Lower lobe of right lung (tissue), 2 donors: ENCODE results near the gene DUOX2. TPM values are rescaled to one million over a fixed set of nuclear protein-coding genes. Genes with fewer than 3 reads are reported as not detected.

Source experiments
- ATAC-seq, 2 donors: fragments of 200-7000 bp; cut with Tn5 transposase; one replicate each; pipeline ENCODE4 v1.9.1; 2020 to 2022; ENCODE audit warnings: mild to moderate bottlenecking in 2 of 2, moderate library complexity in 2 of 2
- DNase-seq: peaks from one replicate; pipeline ENCODE4 v3.0.0-alpha.2; 2020
- H3K27ac ChIP-seq: fragments of 200-600 bp; one replicate; pipeline ENCODE4 v1.8.0; 2022
- H3K27me3 ChIP-seq: fragments of 200-600 bp; one replicate; pipeline ENCODE4 v1.8.0; 2022; ENCODE audit warnings: low read depth
- H3K36me3 ChIP-seq: fragments of 200-600 bp; one replicate; pipeline ENCODE4 v1.8.0; 2022; ENCODE audit warnings: mild to moderate bottlenecking
- H3K4me1 ChIP-seq: fragments of 200-600 bp; one replicate; pipeline ENCODE4 v1.8.0; 2022
- H3K4me3 ChIP-seq: fragments of 200-600 bp; one replicate; pipeline ENCODE4 v1.8.0; 2022; ENCODE audit warnings: mild to moderate bottlenecking
- H3K9me3 ChIP-seq: fragments of 200-600 bp; one replicate; pipeline ENCODE4 v1.8.0; 2022
- intact Hi-C: fragments of 100-400 bp; cut with DNase I; formaldehyde crosslinking; loops from one replicate; pipeline ENCODE4 v1.11.0; 2022
- total RNA-seq: library from RNA; stranded (reverse); fragmentation: NEBNext Ultra II Directional; extraction: Animal tissue kit (Norgen Biotek cat#: 25700); gene quantifications from one replicate; pipeline ENCODE4 v1.2.1, GENCODE V29; 2021
- TF ChIP-seq, protein P1 (sequence below): fragments of 200-600 bp; IDR thresholded peaks from one replicate; pipeline ENCODE4 v1.8.0; 2022; ENCODE audit warnings: antibody characterized with exemption, mild to moderate bottlenecking
- donor health status: DM: no; HTN: yes; CAD: no; lungs with severe emphysema.

DUOX2 gene
- total RNA-seq, 1 donor from 2014 or later = 4.0 TPM

DNA sequence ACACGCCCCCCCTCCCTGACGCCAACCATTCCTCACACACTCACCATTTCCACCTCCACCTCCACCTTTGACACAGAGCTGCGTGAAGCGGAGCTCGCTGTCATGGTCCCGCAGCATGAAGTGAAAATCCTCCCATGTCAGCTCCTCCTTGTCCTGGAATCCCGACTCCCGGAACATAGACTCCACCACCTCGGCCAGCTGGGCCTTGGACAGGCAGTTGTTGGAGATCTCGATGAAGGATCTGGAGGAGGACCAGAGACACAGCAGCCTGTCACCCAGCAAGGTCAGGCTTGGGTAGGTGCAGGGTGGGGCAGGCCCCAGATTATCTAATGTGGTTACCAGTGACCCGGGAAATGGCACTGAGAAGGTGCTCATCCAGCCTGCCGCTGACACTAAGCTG lies 12.2 kb downstream of the DUOX2 start:
- H3K4me1 ChIP-seq = no peaks in the 10 kb centered on the region
- TF ChIP-seq, protein P1, sequence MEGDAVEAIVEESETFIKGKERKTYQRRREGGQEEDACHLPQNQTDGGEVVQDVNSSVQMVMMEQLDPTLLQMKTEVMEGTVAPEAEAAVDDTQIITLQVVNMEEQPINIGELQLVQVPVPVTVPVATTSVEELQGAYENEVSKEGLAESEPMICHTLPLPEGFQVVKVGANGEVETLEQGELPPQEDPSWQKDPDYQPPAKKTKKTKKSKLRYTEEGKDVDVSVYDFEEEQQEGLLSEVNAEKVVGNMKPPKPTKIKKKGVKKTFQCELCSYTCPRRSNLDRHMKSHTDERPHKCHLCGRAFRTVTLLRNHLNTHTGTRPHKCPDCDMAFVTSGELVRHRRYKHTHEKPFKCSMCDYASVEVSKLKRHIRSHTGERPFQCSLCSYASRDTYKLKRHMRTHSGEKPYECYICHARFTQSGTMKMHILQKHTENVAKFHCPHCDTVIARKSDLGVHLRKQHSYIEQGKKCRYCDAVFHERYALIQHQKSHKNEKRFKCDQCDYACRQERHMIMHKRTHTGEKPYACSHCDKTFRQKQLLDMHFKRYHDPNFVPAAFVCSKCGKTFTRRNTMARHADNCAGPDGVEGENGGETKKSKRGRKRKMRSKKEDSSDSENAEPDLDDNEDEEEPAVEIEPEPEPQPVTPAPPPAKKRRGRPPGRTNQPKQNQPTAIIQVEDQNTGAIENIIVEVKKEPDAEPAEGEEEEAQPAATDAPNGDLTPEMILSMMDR = no peak
- DNase-seq = no peak

DNA sequence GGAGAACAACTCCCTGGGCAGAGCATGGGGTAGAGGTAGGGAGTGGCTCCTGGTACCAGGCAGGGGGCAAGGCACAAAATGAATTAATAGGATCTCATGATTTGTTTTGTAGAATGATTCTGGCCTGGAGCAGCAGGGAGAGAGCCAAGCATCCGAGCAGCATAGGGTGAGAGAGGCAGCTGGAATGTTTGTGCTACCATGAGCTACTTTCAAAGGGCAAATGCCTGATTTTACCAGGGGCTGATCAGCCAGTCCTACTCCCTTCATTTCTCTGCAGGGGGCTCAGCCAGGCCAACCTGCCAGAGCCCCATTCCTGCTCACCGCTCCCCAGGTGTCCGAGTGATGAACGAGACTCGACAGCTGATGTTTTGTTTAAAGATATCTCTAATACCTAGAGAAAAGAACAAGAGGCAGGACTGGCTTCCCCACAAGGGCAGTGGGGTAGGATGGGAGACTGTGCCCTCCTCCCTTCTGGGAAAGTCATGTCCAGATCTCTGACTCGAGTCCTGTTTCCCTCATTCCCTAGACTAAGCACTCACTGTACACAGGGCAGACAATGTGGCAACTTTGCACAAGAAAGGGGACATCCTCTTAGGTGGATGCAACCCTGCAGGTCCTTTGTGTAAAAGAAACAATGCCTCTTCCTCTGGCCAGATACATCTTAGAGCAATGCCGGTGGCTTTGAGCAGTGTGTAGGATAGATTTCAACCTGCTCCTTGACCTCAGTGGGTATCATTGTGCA lies 12.9 kb downstream of the DUOX2 start:
- Histone ChIP-seq H3K27ac (no peak overlapping the region), H3K4me3 (no peak overlapping the region), H3K27me3 (peaks cover 4% of the 10 kb centered on the region), H3K4me1 (no peaks in the 10 kb centered on the region), H3K9me3 (no peaks in the 10 kb centered on the region), H3K36me3 (no peaks in the 10 kb centered on the region)
- intact Hi-C loops = no loop called here
- ATAC-seq (no peak), DNase-seq (no peak)
- TF ChIP-seq, protein P1 = no peak

More for the DNA sequence above, 12.2 kb downstream of the DUOX2 start:
- Histone ChIP-seq H3K36me3 (no peaks in the 10 kb centered on the region), H3K27me3 (peaks cover 4% of the 10 kb centered on the region), H3K9me3 (no peaks in the 10 kb centered on the region), H3K4me3 (no peak overlapping the region), H3K27ac (no peak overlapping the region)
- ATAC-seq = no peak
- intact Hi-C loops = no loop called here

DNA sequence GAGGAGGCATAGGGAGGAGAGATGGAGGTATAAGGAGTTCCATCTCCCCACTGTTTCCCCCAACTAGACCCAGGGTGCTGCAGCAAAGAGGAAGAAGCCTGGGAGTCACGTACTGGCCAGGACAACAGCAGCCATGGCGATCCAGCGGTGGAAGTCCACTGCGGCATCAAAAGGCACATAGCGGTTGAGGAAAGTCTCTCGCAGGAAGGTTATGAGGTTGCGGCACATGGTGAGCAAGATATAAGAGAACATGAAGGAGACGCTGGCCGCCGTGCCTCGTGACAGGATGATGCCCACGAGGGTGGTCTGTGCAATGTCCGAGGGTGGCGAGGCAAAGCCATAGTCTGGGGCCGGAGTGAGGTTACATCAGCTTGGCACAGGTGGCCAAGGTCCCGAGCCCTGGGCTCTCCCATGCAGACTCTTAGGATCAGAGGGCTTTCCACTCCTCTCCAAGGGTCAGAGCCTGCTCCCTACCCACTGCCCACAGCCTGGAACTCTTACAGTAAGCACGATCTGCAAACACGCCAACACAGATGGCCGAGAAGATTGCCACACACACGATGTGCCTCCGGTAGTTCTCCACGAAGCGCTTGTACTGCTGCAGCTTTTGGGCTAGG lies 14.3 kb downstream of the DUOX2 start:
- intact Hi-C loops = no loop called here
- Histone ChIP-seq H3K9me3 (no peaks in the 10 kb centered on the region), H3K4me1 (no peaks in the 10 kb centered on the region), H3K4me3 (no peak overlapping the region), H3K36me3 (no peaks in the 10 kb centered on the region), H3K27me3 (peaks cover 4% of the 10 kb centered on the region), H3K27ac (no peak overlapping the region)
- no peak for ATAC-seq
- no peak for DNase-seq
- TF ChIP-seq, protein P1 = no peak

DNA sequence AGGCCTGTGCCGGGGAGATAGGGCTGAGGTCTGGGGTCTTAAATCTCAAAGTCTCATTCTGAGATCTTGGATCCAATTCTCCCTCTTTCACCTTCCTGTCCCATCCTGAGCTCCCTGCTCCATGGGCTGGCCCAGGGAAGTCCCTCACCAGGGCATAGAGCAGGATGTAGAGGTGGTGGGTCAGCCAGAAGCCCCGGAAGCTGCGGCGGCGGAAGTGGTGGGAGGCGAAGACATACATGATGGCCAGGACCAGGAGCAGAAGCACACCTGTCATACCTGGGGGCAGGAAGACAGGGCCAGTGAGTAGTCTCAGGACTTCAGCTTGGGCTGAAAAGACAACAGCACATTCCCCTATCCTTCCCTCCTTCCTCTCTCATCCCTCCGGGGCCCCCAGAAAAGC lies 16.5 kb downstream of the DUOX2 start:
- Histone ChIP-seq H3K36me3 (no peaks in the 10 kb centered on the region), H3K4me3 (no peak overlapping the region), H3K27me3 (no peaks in the 10 kb centered on the region), H3K4me1 (no peaks in the 10 kb centered on the region), H3K9me3 (no peaks in the 10 kb centered on the region), H3K27ac (no peak overlapping the region)
- TF ChIP-seq, protein P1 = no peak
- ATAC-seq (no peak), DNase-seq (no peak)
- intact Hi-C loops = no loop called here

DNA sequence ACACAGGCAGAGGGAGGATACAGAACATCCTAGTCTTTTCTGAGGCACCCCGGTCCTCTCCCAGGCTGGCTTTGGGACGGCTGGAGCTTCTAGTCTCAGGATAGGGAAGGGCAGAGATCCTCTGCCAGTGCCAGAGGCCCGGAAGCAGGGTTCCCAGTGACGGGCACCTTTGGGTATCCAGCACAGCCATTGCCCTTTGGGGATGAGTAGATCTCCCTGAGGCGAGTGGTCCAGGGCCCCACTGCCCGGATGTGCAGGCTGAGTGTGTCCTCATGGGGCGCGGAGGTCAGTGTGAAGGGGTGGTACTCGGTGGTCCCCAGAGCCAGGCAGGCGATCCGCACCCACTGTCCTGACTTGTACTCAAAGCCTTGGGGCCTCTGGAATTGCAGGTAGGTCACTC lies 18.3 kb downstream of the DUOX2 start:
- TF ChIP-seq, protein P1 = no peak
- no peak for DNase-seq
- H3K4me3 ChIP-seq = no peak overlapping the region

More for the DNA sequence above, 18.3 kb downstream of the DUOX2 start:
- no peak for ATAC-seq
- Histone ChIP-seq H3K4me1 (no peaks in the 10 kb centered on the region), H3K27ac (no peak overlapping the region), H3K9me3 (no peaks in the 10 kb centered on the region), H3K36me3 (no peaks in the 10 kb centered on the region), H3K27me3 (no peaks in the 10 kb centered on the region)
- intact Hi-C loops = no loop called here
